ENCODE measurements around the gene HTT. TPM values are rescaled to one million over a fixed set of nuclear protein-coding genes. Genes with fewer than 3 reads are reported as not detected.

HTT gene
- polyA plus RNA-seq, 2 of the 4 experiments (the other 2 are of a cell fraction): 14.5 to 16.9 TPM

GRCh38 chr4:3044870-3045819 is 29.3 kb upstream of the HTT start:
- ChIA-PET POLR2A (no interaction called here), CTCF (interaction anchor here (0.8 to 1.7 kb wide), 5 partner anchors 10 to 101 kb away, joined by 3 to 4 read pairs (median 3); no protein-coding TSS in a partner anchor)
- H3K9me3 ChIP-seq: no peaks in the 10 kb centered on the region
- no peak overlapping the region for H3K4me2 ChIP-seq
- DNase-seq (ENCODE audit: low read depth in 1 of 2, low spot score in 1 of 2) (peak in 1 of 2 experiments; percentile 48), FAIRE-seq (no peak), ATAC-seq (peak; percentile 42 to 55; a peak in 4 of 6 replicates)
- WGBS (ENCODE audit: missing lambda C conversion rate): 68% methylated on average over 22 of the region's 22 CpGs
- TF ChIP-seq POLR2A (IDR thresholded peaks at IDR 0.05; ENCODE audit: low read length) (no peak), USF2 (IDR thresholded peaks at IDR 0.05) (0 out of 2 replicates have a peak, but pooled peaks have one; percentile 22), MAFK (IDR thresholded peaks at IDR 0.05; ENCODE audit: partially characterized antibody) (peak; percentile 42), KDM1A (IDR thresholded peaks at IDR 0.05; ENCODE audit: low read depth) (no peak)
- H3K27ac ChIP-seq: no peak overlapping the region
- no peak overlapping the region for H3K4me3 ChIP-seq
- H3K4me1 ChIP-seq: no peaks in the 10 kb centered on the region

- ChIA-PET CTCF (interaction anchor here (1.0 to 1.9 kb wide), 7 partner anchors 8 to 68 kb away, joined by 3 to 10 read pairs (median 3); no protein-coding TSS in a partner anchor), POLR2A (no interaction called here)
These were observed 28.3 kb upstream of the HTT start for GRCh38 chr4:3046162-3046561.

GRCh38 chr4:3046623-3047022 is 27.9 kb upstream of the HTT start:
- Histone ChIP-seq H3K27ac (no peak overlapping the region), H3K9me3 (no peaks in the 10 kb centered on the region), H3K4me2 (no peak overlapping the region), H3K4me1 (no peaks in the 10 kb centered on the region), H3K4me3 (no peak overlapping the region)
- FAIRE-seq: no peak
- no peak for DNase-seq (ENCODE audit: low read depth in 1 of 2, low spot score in 1 of 2)
- 65% methylated on average over 4 of the region's 4 CpGs for WGBS (ENCODE audit: missing lambda C conversion rate)
- POLR2A ChIA-PET: no interaction called here
- CTCF ChIA-PET: interaction anchor here (1.0 to 1.9 kb wide), 7 partner anchors 9 to 69 kb away, joined by 3 to 10 read pairs (median 4); no protein-coding TSS in a partner anchor
- TF ChIP-seq EHF (CRISPR knock-in tag; IDR thresholded peaks at IDR 0.05) (no peak), CBX2 (IDR thresholded peaks at IDR 0.05; ENCODE audit: borderline replicate concordance, low read depth) (no peak), GATA3 (IDR thresholded peaks at IDR 0.05; ENCODE audit: borderline replicate concordance) (no peak), ELK1 (IDR thresholded peaks at IDR 0.05; ENCODE audit: low read depth, low read length) (no peak), JUNB (IDR thresholded peaks at IDR 0.05) (no peak), NR3C1 (IDR thresholded peaks at IDR 0.05) (no peak), KDM1A (IDR thresholded peaks at IDR 0.05; ENCODE audit: low read depth) (no peak), ZNF302 (CRISPR knock-in tag; IDR thresholded peaks at IDR 0.05) (no peak), ZC3H11A (IDR thresholded peaks at IDR 0.05) (no peak), CHD2 (IDR thresholded peaks at IDR 0.05; ENCODE audit: low read length, partially characterized antibody) (no peak)
- ATAC-seq: no peak

More at GRCh38 chr4:3046162-3046561, 28.3 kb upstream of the HTT start:
- no peaks in the 10 kb centered on the region for H3K4me1 ChIP-seq
- no peaks in the 10 kb centered on the region for H3K9me3 ChIP-seq
- FAIRE-seq (no peak), ATAC-seq (no peak), DNase-seq (ENCODE audit: low read depth in 1 of 2, low spot score in 1 of 2) (no peak)
- no peak overlapping the region for H3K27ac ChIP-seq
- TF ChIP-seq BCL3 (IDR thresholded peaks at IDR 0.05) (no peak), HDAC2 (IDR thresholded peaks at IDR 0.05) (no peak), EP300 (IDR thresholded peaks at IDR 0.05) (no peak), RCOR1 (IDR thresholded peaks at IDR 0.05; ENCODE audit: low read depth, low read length) (no peak), MYC (IDR thresholded peaks at IDR 0.05; ENCODE audit: borderline replicate concordance, low read length) (no peak), JUN (IDR thresholded peaks at IDR 0.05) (no peak), TP53 (CRISPR knock-in tag; IDR thresholded peaks at IDR 0.05) (no peak), HOXB13 (CRISPR knock-in tag; IDR thresholded peaks at IDR 0.05; ENCODE audit: low read depth) (no peak), NR3C1 (IDR thresholded peaks at IDR 0.05) (no peak), TFCP2L1 (CRISPR knock-in tag; IDR thresholded peaks at IDR 0.05) (no peak), MAZ (IDR thresholded peaks at IDR 0.05; ENCODE audit: borderline replicate concordance, low read depth, low read length) (no peak), ZSCAN20 (CRISPR knock-in tag; IDR thresholded peaks at IDR 0.05) (no peak)
- WGBS (ENCODE audit: missing lambda C conversion rate): 47% methylated on average over 7 of the region's 7 CpGs
- H3K4me2 ChIP-seq: no peak overlapping the region
- H3K4me3 ChIP-seq: no peak overlapping the region
